GM10248 (cell line): Measurements from ENCODE around the gene MLLT1.
A peak's percentile ranks its signal among the peaks of the same experiment; 100 is the strongest.

Experiments used
- CTCF ChIA-PET: fragments of 300-600 bp; sonication (Branson Sonifier 250); formaldehyde crosslinking; extraction: SDS; loops from one replicate; lab custom pipeline; 2021; ENCODE audit warnings: antibody characterized with exemption; lab: Yijun Ruan, JAX
- POLR2A ChIA-PET: fragments of 350-650 bp; sonication (Branson Sonifier 250); formaldehyde crosslinking; extraction: SDS; loops from one replicate; lab custom pipeline; 2020; ENCODE audit warnings: antibody characterized with exemption; lab: Yijun Ruan, JAX
- DNase-seq: peaks from one replicate; pipeline ENCODE4 v3.0.0; 2012; ENCODE audit errors: extremely low spot score
- TF ChIP-seq, protein P1 (sequence below): IDR thresholded peaks from 2 replicates; pipeline ENCODE4 v1.5.1; 2012; ENCODE audit warnings: mild to moderate bottlenecking, low read depth; ENCODE audit errors: extremely low read depth, missing control alignments, control extremely low read depth

The MLLT1 gene, protein sequence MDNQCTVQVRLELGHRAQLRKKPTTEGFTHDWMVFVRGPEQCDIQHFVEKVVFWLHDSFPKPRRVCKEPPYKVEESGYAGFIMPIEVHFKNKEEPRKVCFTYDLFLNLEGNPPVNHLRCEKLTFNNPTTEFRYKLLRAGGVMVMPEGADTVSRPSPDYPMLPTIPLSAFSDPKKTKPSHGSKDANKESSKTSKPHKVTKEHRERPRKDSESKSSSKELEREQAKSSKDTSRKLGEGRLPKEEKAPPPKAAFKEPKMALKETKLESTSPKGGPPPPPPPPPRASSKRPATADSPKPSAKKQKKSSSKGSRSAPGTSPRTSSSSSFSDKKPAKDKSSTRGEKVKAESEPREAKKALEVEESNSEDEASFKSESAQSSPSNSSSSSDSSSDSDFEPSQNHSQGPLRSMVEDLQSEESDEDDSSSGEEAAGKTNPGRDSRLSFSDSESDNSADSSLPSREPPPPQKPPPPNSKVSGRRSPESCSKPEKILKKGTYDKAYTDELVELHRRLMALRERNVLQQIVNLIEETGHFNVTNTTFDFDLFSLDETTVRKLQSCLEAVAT

DNA sequence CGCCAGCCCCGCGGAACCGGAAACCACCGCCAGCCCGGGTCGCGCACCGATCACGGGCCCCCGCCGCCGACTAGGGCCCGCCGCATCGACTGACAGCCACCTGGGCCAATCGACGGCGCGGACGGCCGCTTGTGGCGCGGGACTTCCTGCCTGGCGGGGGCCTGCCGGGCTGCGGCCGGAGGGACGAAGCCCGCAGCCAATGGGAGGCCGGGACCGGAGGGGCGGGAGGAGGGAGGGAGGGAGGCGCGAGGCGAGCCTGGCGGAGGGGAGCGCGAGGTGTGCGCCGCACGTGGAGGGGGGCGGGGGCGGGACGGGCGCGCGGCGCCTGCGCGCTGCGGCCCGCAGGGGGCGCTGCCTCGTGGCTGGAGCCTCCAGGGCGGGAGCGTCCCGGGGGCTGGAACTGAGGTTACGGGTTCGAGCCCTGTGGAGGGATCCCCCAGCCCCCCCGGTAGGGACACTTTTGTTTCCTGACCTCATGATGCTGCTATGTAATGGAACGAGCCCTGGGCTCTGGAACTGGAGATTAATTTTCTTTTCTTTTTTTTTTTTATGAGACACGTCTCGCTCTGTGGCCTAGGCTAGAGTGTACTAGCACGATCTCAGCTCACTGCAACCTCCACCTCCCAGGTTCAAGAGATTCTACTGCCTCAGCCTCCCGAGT lies at the start of gene MLLT1:
Gene MLLT1, minus strand, starts transcription at position 45 of the 661 bp plus-strand sequence. CDS start 191 bp downstream, outside the sequence.
- peak; percentile 100 for DNase-seq
- ChIA-PET CTCF (no interaction called here), POLR2A (no interaction called here)
- TF ChIP-seq, protein P1, sequence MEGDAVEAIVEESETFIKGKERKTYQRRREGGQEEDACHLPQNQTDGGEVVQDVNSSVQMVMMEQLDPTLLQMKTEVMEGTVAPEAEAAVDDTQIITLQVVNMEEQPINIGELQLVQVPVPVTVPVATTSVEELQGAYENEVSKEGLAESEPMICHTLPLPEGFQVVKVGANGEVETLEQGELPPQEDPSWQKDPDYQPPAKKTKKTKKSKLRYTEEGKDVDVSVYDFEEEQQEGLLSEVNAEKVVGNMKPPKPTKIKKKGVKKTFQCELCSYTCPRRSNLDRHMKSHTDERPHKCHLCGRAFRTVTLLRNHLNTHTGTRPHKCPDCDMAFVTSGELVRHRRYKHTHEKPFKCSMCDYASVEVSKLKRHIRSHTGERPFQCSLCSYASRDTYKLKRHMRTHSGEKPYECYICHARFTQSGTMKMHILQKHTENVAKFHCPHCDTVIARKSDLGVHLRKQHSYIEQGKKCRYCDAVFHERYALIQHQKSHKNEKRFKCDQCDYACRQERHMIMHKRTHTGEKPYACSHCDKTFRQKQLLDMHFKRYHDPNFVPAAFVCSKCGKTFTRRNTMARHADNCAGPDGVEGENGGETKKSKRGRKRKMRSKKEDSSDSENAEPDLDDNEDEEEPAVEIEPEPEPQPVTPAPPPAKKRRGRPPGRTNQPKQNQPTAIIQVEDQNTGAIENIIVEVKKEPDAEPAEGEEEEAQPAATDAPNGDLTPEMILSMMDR = peak; percentile 68

DNA sequence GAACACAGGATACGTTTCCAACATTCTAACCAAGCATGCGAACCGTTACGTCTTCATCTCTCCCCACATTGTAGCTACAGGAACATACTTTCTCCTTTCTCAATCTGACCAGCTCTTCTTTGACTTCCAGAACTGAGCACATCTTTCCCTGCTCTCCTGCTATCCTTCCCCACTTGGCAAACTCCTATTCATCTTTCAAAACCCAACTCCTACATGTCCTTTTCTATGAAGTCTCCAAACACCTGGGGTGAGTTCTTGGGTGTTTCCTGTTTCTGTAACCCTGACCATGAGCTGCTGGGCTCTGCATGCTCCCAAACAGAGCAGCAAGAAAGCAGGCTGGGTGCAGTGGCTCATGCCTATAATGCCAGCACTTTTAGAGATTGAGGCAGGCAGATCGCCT lies 47.0 kb upstream of the MLLT1 start:
- DNase-seq = no peak
- TF ChIP-seq, protein P1 = no peak
- ChIA-PET POLR2A (no interaction called here), CTCF (interaction anchor here (1.0 kb wide), 1 partner anchor 43 kb away, joined by 3 read pairs; no protein-coding TSS in a partner anchor)

DNA sequence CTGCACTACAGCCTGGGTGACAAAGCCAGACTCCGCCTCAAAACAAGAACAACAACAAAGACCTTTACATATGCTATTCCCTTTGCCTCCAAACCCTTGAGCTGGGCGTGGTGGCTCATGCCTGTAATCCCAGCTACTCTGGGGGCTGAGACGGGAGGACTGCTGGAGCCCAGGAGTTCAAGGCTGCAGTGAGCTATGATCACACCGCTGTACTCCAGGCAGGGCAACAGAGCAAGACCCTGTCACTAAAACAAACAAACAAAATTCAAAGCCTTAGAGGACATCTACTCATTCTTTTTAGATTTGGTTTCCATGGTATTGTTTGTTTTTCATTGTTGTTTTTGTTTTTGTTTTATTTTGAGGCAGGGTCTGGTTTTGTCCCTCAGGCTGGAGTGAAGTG lies 45.8 kb upstream of the MLLT1 start:
- no peak for DNase-seq
- POLR2A ChIA-PET = no interaction called here

DNA sequence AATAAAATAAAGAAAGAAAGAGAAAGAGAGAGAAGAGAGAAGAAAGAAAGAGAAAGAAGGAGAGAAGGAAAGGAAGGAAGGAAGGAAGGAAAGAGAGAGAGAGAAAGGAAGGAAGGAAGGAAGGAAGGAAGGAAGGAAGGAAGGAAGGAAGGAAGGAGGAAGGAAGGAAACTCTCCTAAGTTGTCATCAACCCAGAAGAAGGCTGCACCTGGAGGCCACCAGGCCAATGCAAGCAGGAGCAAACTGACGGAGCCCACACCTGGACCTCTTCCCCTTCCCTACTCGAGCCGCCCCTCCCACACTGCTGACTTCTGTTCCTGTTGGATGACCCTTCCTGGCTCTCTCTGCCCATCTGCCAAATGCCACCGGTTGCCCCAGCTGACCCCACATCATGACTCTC lies 45.0 kb upstream of the MLLT1 start:
- DNase-seq = no peak
- ChIA-PET POLR2A (no interaction called here), CTCF (no interaction called here)
- TF ChIP-seq, protein P1 = no peak

More for the DNA sequence above, 45.8 kb upstream of the MLLT1 start:
- CTCF ChIA-PET = interaction anchor here (0.7 kb wide), 1 partner anchor 11 kb away, joined by 3 read pairs; no protein-coding TSS in a partner anchor
- TF ChIP-seq, protein P1 = no peak

DNA sequence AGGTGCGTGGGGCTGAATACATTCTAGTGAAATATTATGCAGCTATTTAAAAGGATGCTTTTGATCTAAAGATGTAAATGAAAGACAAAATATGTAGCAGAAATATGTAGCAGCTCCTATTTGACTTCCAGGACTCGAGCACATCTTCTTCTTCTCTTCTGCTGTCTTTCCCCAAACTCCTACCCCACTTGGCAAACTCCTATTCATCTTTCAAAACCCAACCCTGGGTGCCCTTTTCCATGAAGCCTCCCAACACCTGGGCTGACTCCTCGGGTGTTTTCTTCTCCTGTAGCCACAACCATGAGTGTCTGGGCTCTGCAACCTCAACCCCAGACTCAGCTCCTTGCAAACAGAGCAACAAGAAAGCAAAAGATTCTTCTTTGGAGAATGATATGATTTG lies 42.5 kb upstream of the MLLT1 start:
- CTCF ChIA-PET = interaction anchor here (1.2 kb wide), 1 partner anchor 196 kb away, joined by 3 read pairs; no protein-coding TSS in a partner anchor
- TF ChIP-seq, protein P1 = no peak
- POLR2A ChIA-PET = no interaction called here
- no peak for DNase-seq

DNA sequence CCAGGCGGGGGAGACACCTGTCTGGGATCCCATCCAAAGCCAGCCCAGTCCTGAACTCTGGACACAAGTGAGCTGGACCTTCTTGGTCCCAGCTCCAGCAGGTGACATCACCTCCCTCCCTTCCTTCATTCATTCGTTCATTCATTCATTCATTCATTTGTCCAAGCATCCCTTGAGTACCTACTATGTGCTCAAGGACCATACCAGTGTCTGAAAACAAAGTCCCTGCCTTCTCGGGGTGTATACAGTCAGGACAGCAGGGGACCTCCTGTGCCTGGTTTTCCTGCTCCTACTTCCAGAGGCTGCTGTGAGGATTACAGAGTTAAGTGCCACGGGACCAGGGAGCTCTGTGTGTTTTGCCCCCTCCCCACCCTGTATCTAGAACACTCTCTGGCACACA lies 39.6 kb upstream of the MLLT1 start:
- POLR2A ChIA-PET = no interaction called here

More for the DNA sequence above, 39.6 kb upstream of the MLLT1 start:
- TF ChIP-seq, protein P1 = no peak
- DNase-seq = no peak
- CTCF ChIA-PET = interaction anchor here (0.9 to 1.5 kb wide), 2 partner anchors 14 to 101 kb away, joined by 3 read pairs; partner anchors contain the start of gene ACER1
